Lower lobe of right lung (tissue), 2 donors: ENCODE data around the gene LILRA5. TPM values are rescaled to one million over a fixed set of nuclear protein-coding genes. Genes with fewer than 3 reads are reported as not detected.
"Not testable (repeated sequence)": the region's sequence is repeated elsewhere in the genome, so short reads cannot be mapped to it uniquely, and the experiment has no call there.

ENCODE experiments used
- ATAC-seq, 2 donors: fragments of 200-7000 bp; cut with Tn5 transposase; one replicate each; pipeline ENCODE4 v1.9.1; 2020 to 2022; ENCODE audit warnings: mild to moderate bottlenecking in 2 of 2, moderate library complexity in 2 of 2
- DNase-seq: peaks from one replicate; pipeline ENCODE4 v3.0.0-alpha.2; 2020
- H3K27ac ChIP-seq: fragments of 200-600 bp; one replicate; pipeline ENCODE4 v1.8.0; 2022
- H3K27me3 ChIP-seq: fragments of 200-600 bp; one replicate; pipeline ENCODE4 v1.8.0; 2022; ENCODE audit warnings: low read depth
- H3K36me3 ChIP-seq: fragments of 200-600 bp; one replicate; pipeline ENCODE4 v1.8.0; 2022; ENCODE audit warnings: mild to moderate bottlenecking
- H3K4me1 ChIP-seq: fragments of 200-600 bp; one replicate; pipeline ENCODE4 v1.8.0; 2022
- H3K4me3 ChIP-seq: fragments of 200-600 bp; one replicate; pipeline ENCODE4 v1.8.0; 2022; ENCODE audit warnings: mild to moderate bottlenecking
- H3K9me3 ChIP-seq: fragments of 200-600 bp; one replicate; pipeline ENCODE4 v1.8.0; 2022
- CTCF ChIP-seq: fragments of 200-600 bp; IDR thresholded peaks from one replicate; pipeline ENCODE4 v1.8.0; 2022; ENCODE audit warnings: antibody characterized with exemption, mild to moderate bottlenecking
- intact Hi-C: fragments of 100-400 bp; cut with DNase I; formaldehyde crosslinking; loops from one replicate; pipeline ENCODE4 v1.11.0; 2022
- total RNA-seq: library from RNA; stranded (reverse); fragmentation: NEBNext Ultra II Directional; extraction: Animal tissue kit (Norgen Biotek cat#: 25700); gene quantifications from one replicate; pipeline ENCODE4 v1.2.1, GENCODE V29; 2021
- donor health status: DM: no; HTN: yes; CAD: no; lungs with severe emphysema.

LILRA5 gene
- total RNA-seq, 1 donor from 2014 or later: 21.9 TPM

DNA sequence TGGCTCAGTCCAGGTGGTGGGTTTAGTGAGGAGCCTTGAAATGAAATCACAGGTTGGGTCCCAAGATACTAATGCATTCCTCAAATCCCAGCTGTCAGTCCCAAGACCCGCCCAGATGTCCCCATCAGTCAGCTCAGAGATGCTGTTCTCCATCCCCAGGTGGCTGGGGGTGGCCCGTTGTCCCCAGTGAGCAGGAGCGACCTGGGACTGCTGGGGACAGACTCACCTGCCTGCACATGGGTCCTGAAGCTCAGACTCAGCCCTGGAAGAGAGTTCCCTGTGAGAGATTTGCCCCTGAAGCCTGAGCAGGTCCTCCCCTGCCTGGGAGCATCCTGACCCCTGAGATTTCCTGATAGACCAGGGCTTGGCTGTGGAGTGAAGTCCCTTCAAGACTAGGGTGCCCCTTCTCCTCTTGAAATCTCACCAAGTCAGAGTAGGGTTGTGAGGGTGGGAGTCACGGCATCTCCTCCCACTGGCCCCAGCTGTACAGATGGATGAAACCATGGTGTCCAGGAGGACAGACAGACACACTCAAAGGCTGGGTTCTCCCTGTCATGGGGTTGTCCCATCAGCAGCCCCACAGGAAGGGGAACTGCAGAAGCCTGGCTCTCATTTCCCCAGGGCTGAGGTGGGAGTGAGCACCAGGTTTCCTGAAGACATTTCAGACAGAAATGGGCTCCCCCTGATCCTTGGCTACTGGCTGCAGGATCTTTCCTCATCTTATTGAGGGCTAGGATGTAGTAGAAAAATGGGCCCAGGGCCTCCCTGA is 14.4 kb downstream of the LILRA5 start:
- no peak overlapping the region for H3K4me3 ChIP-seq
- ATAC-seq: peak in 1 of 2 donors; percentile 39
- H3K36me3 ChIP-seq: no peaks in the 10 kb centered on the region
- DNase-seq: no peak
- H3K4me1 ChIP-seq: no peaks in the 10 kb centered on the region
- no peak for TF ChIP-seq CTCF
- peaks cover 16% of the 10 kb centered on the region for H3K27me3 ChIP-seq
- no peaks in the 10 kb centered on the region for H3K9me3 ChIP-seq
- intact Hi-C loops: no loop called here
- H3K27ac ChIP-seq: no peak overlapping the region

- Histone ChIP-seq H3K36me3 (no peaks in the 10 kb centered on the region), H3K4me1 (no peaks in the 10 kb centered on the region), H3K9me3 (no peaks in the 10 kb centered on the region), H3K4me3 (no peak overlapping the region), H3K27me3 (peaks cover 16% of the 10 kb centered on the region), H3K27ac (no peak overlapping the region)
- no peak for ATAC-seq
- DNase-seq: no peak
- intact Hi-C loops: no loop called here
- TF ChIP-seq CTCF: no peak
These were observed 15.1 kb downstream of the LILRA5 start for GRCh38 chr19:54297759-54298305.

- H3K27ac ChIP-seq: no peak overlapping the region
- TF ChIP-seq CTCF: no peak
- no peak for DNase-seq
- no peaks in the 10 kb centered on the region for H3K36me3 ChIP-seq
- no peaks in the 10 kb centered on the region for H3K9me3 ChIP-seq
- no peak for ATAC-seq
- H3K4me1 ChIP-seq: no peaks in the 10 kb centered on the region
- intact Hi-C loops: no loop called here
- no peak overlapping the region for H3K4me3 ChIP-seq
- peaks cover 19% of the 10 kb centered on the region for H3K27me3 ChIP-seq
These were observed 18.4 kb downstream of the LILRA5 start for GRCh38 chr19:54294539-54294938.

- H3K9me3 ChIP-seq, H3K4me3 ChIP-seq, intact Hi-C loops, H3K4me1 ChIP-seq, ATAC-seq, H3K27ac ChIP-seq, H3K27me3 ChIP-seq, H3K36me3 ChIP-seq, DNase-seq: not testable (repeated sequence)
These were observed 23.8 kb downstream of the LILRA5 start for GRCh38 chr19:54289160-54289559.

DNA sequence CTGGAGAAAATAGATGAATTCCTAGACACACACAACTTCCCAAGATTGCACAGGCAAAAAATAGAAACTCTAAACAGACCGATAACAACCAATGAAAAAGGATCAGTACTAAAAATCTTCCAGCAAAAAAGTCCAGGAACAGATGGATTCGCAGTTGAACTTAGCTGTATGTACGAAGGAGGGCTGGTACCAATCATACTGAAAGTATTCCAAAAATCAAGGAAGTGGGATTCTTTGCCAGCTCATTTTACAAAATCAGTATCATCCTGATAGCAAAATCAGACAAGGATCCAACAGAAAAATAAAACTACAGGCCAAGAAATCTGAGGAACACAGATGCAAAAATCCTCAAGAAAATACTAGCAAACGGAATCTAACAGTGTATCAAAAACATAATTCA is 25.5 kb downstream of the LILRA5 start:
- no peak for DNase-seq
- no peaks in the 10 kb centered on the region for H3K4me1 ChIP-seq

DNA sequence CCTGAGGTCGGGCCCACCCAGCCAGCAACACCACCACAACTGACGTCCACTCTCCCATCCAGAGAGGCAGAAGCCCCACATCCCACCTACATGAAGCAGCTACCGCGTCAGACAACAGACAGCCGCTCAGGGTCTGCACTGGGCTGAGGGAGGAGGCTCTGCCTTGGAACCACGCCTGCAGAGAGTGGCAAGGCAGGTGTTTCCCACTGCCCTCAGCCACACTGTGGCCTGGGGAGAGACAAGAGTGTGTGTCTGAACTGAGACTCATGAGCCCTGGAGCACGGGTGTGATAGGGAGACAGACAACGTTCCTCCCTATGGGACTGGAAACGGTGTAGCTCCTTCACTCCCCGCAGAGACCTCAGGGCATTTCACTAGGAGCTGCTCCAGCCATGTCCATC is 26.7 kb downstream of the LILRA5 start:
- peak in 1 of 2 donors; percentile 24 for ATAC-seq
- DNase-seq, H3K4me1 ChIP-seq, H3K27ac ChIP-seq, H3K9me3 ChIP-seq, H3K4me3 ChIP-seq, intact Hi-C loops, H3K36me3 ChIP-seq: not testable (repeated sequence)
- peaks cover 10% of the 10 kb centered on the region for H3K27me3 ChIP-seq

More for the DNA sequence above, 25.5 kb downstream of the LILRA5 start:
- Histone ChIP-seq H3K4me3 (no peak overlapping the region), H3K36me3 (no peaks in the 10 kb centered on the region), H3K27me3 (peaks cover 10% of the 10 kb centered on the region), H3K27ac (no peak overlapping the region), H3K9me3 (no peaks in the 10 kb centered on the region)
- no peak for ATAC-seq
- intact Hi-C loops: no loop called here
- no peak for TF ChIP-seq CTCF

- H3K27ac ChIP-seq, DNase-seq, H3K9me3 ChIP-seq, intact Hi-C loops, H3K4me3 ChIP-seq, H3K4me1 ChIP-seq, H3K36me3 ChIP-seq: not testable (repeated sequence)
- ATAC-seq: peak; percentile 23 to 45
- peaks cover 12% of the 10 kb centered on the region for H3K27me3 ChIP-seq
These were observed 27.4 kb downstream of the LILRA5 start for GRCh38 chr19:54285427-54286056.
